Measurements from ENCODE around the gene MYO3B. TPM values are rescaled to one million over a fixed set of nuclear protein-coding genes. Genes with fewer than 3 reads are reported as not detected.
A peak's percentile ranks its signal among the peaks of the same experiment; 100 is the strongest.

The MYO3B gene
- total RNA-seq, 1 donor from 2014 or later = 9.1 TPM

- no peak overlapping the region for H3K27ac Mint-ChIP-seq
- DNase-seq (ENCODE audit: low spot score in 2 of 2, unreplicated experiment in 2 of 2) = no peak
- H3K4me1 Mint-ChIP-seq = no peaks in the 10 kb centered on the region
- H3K27me3 Mint-ChIP-seq (ENCODE audit: low read depth) = no peaks in the 10 kb centered on the region
- H3K36me3 Mint-ChIP-seq = no peaks in the 10 kb centered on the region
- no peaks in the 10 kb centered on the region for H3K9me3 Mint-ChIP-seq
- TF ChIP-seq CTCF (IDR thresholded peaks at IDR 0.05; ENCODE audit: unreplicated experiment) = no peak
- H3K4me3 Mint-ChIP-seq = no peak overlapping the region
Measured at GRCh38 chr2:170517538-170517937, 339.6 kb downstream of the MYO3B start.

- H3K9me3 Mint-ChIP-seq = no peaks in the 10 kb centered on the region
- no peaks in the 10 kb centered on the region for H3K36me3 Mint-ChIP-seq
- H3K4me1 Mint-ChIP-seq = no peaks in the 10 kb centered on the region
- H3K27ac Mint-ChIP-seq = no peak overlapping the region
- TF ChIP-seq CTCF (IDR thresholded peaks at IDR 0.05; ENCODE audit: unreplicated experiment) = no peak
- H3K4me3 Mint-ChIP-seq = no peak overlapping the region
- DNase-seq (ENCODE audit: low spot score in 2 of 2, unreplicated experiment in 2 of 2) = no peak
- no peaks in the 10 kb centered on the region for H3K27me3 Mint-ChIP-seq (ENCODE audit: low read depth)
Measured at GRCh38 chr2:170518911-170519310, 341.0 kb downstream of the MYO3B start.

- no peak overlapping the region for H3K27ac Mint-ChIP-seq
- H3K9me3 Mint-ChIP-seq = no peaks in the 10 kb centered on the region
- peaks cover 15% of the 10 kb centered on the region for H3K4me1 Mint-ChIP-seq
- no peaks in the 10 kb centered on the region for H3K36me3 Mint-ChIP-seq
- no peaks in the 10 kb centered on the region for H3K27me3 Mint-ChIP-seq (ENCODE audit: low read depth)
- no peak overlapping the region for H3K4me3 Mint-ChIP-seq
- no peak for DNase-seq (ENCODE audit: low spot score in 2 of 2, unreplicated experiment in 2 of 2)
- TF ChIP-seq CTCF (IDR thresholded peaks at IDR 0.05; ENCODE audit: unreplicated experiment) = no peak
Measured at GRCh38 chr2:170521299-170521698, 343.4 kb downstream of the MYO3B start.

- no peaks in the 10 kb centered on the region for H3K9me3 Mint-ChIP-seq
- no peak for DNase-seq (ENCODE audit: low spot score in 2 of 2, unreplicated experiment in 2 of 2)
- H3K4me3 Mint-ChIP-seq = no peak overlapping the region
- peaks cover 20% of the 10 kb centered on the region for H3K4me1 Mint-ChIP-seq
- no peak for TF ChIP-seq CTCF (IDR thresholded peaks at IDR 0.05; ENCODE audit: unreplicated experiment)
- H3K27ac Mint-ChIP-seq = no peak overlapping the region
- H3K36me3 Mint-ChIP-seq = peaks cover 2% of the 10 kb centered on the region
- H3K27me3 Mint-ChIP-seq (ENCODE audit: low read depth) = no peaks in the 10 kb centered on the region
Measured at GRCh38 chr2:170523506-170523905, 345.6 kb downstream of the MYO3B start.

- Mint-ChIP-seq H3K4me1 (peaks cover 23% of the 10 kb centered on the region), H3K4me3 (no peak overlapping the region), H3K27me3 (ENCODE audit: low read depth) (no peaks in the 10 kb centered on the region), H3K27ac (peak overlapping the region; percentile 53), H3K36me3 (peaks cover 2% of the 10 kb centered on the region), H3K9me3 (no peaks in the 10 kb centered on the region)
- DNase-seq (ENCODE audit: low spot score in 2 of 2, unreplicated experiment in 2 of 2) = no peak
- no peak for TF ChIP-seq CTCF (IDR thresholded peaks at IDR 0.05; ENCODE audit: unreplicated experiment)
Measured at GRCh38 chr2:170524828-170525565, 347.1 kb downstream of the MYO3B start.
